ENCODE results near the gene SPTBN4.

SPTBN4 gene

DNA sequence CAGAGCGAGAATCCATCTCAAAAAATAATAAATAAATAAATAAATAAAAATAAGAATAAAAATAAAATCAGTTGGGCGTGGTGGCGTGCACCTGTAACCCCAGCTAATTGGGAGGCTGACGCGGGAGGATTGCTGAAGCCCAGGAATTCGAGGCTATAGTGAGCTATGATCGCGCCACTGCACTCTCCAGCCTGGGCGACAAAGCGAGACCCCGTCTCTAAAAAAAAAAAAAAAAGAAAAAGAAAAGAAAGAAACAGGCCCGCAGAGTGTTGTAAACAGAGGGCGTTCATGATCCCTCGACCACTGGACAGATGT is 46.4 kb upstream of the SPTBN4 start:
- TF ChIP-seq EP300 (IDR thresholded peaks at IDR 0.05; ENCODE audit: borderline replicate concordance) (no peak), YY1 (IDR thresholded peaks at IDR 0.05; ENCODE audit: low read depth) (no peak), CREB1 (IDR thresholded peaks at IDR 0.05; ENCODE audit: low read depth) (no peak), TCF12 (IDR thresholded peaks at IDR 0.05; ENCODE audit: low read depth) (no peak), RAD21 (IDR thresholded peaks at IDR 0.05; ENCODE audit: low read depth) (no peak), EGR1 (IDR thresholded peaks at IDR 0.05) (no peak), TEAD4 (IDR thresholded peaks at IDR 0.05) (no peak), FOXM1 (IDR thresholded peaks at IDR 0.05; ENCODE audit: borderline replicate concordance, low read depth) (no peak)
- TF ChIP-seq, protein P1, sequence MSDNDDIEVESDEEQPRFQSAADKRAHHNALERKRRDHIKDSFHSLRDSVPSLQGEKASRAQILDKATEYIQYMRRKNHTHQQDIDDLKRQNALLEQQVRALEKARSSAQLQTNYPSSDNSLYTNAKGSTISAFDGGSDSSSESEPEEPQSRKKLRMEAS (IDR thresholded peaks at IDR 0.05) = no peak
- TF ChIP-seq, protein P2, sequence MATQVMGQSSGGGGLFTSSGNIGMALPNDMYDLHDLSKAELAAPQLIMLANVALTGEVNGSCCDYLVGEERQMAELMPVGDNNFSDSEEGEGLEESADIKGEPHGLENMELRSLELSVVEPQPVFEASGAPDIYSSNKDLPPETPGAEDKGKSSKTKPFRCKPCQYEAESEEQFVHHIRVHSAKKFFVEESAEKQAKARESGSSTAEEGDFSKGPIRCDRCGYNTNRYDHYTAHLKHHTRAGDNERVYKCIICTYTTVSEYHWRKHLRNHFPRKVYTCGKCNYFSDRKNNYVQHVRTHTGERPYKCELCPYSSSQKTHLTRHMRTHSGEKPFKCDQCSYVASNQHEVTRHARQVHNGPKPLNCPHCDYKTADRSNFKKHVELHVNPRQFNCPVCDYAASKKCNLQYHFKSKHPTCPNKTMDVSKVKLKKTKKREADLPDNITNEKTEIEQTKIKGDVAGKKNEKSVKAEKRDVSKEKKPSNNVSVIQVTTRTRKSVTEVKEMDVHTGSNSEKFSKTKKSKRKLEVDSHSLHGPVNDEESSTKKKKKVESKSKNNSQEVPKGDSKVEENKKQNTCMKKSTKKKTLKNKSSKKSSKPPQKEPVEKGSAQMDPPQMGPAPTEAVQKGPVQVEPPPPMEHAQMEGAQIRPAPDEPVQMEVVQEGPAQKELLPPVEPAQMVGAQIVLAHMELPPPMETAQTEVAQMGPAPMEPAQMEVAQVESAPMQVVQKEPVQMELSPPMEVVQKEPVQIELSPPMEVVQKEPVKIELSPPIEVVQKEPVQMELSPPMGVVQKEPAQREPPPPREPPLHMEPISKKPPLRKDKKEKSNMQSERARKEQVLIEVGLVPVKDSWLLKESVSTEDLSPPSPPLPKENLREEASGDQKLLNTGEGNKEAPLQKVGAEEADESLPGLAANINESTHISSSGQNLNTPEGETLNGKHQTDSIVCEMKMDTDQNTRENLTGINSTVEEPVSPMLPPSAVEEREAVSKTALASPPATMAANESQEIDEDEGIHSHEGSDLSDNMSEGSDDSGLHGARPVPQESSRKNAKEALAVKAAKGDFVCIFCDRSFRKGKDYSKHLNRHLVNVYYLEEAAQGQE (IDR thresholded peaks at IDR 0.05; ENCODE audit: low read depth) = no peak

DNA sequence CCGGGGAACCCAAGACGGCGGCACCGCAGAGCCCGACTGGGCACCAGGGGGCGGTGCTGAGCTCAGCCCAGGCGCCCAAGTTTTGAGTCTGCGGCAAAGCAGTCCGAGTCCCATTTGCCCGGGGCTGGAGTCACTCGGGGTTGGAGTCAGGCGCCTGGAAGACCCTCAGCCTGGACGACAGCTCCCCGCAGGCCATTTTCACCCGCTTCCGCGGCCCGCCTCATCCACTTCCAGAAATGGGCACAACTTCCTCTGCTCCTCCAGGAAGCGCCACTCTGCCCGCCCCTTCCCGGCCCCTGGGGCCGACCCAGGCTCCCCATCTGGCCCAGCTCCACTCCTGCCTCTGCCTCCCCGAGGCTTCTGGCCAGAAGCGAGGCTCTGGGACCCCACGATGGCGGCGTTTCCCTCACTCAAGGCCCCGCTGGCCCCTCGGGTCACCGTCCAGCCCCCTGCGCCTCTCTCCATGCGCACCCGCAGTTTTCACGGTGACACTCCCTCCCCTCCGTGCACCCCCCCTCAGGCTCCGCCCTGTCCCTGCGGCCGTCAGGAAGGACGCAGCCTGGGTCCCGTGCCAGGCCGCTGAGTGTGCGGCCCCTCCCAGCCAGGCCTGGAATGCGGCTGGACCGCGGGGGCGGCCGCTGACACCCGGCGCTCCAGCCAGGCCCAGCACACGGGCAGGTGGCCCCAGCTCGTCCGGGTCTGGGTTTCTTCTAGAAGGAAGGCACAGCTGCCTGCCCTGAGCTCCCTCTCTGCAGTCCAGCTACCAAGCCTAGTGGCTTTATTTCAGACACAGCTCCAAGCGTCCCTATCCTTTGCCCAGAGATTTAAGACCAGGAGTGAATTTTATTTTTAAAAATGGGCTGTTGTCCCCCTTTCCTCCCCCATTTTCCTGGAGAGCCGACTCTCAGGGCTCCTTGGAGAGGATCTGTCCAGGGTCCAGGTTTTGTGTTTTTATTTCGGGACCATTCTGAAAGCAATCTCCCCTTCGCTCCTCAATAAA is 45.7 kb upstream of the SPTBN4 start:
- TF ChIP-seq TAF1 (IDR thresholded peaks at IDR 0.05; ENCODE audit: low read depth) (peak; percentile 69), EP300 (IDR thresholded peaks at IDR 0.05; ENCODE audit: borderline replicate concordance) (no peak; the same call in 1 of the 2 replicates), CEBPB (IDR thresholded peaks at IDR 0.05) (no peak), YY1 (IDR thresholded peaks at IDR 0.05; ENCODE audit: low read depth) (0 out of 2 replicates have a peak, but pooled peaks have one; percentile 21), RAD21 (IDR thresholded peaks at IDR 0.05; ENCODE audit: low read depth) (peak; percentile 35; the same call in 1 of the 2 replicates), FOXM1 (IDR thresholded peaks at IDR 0.05; ENCODE audit: borderline replicate concordance, low read depth) (peak; percentile 32; the same call in 1 of the 2 replicates), EGR1 (IDR thresholded peaks at IDR 0.05) (peak; percentile 98), ZBTB7A (IDR thresholded peaks at IDR 0.05; ENCODE audit: low read depth) (0 out of 2 replicates have a peak, but pooled peaks have one; percentile 31), TCF12 (IDR thresholded peaks at IDR 0.05; ENCODE audit: low read depth) (peak; percentile 81), CREB1 (IDR thresholded peaks at IDR 0.05; ENCODE audit: low read depth) (no peak), TEAD4 (IDR thresholded peaks at IDR 0.05) (peak; percentile 98), NFIC (IDR thresholded peaks at IDR 0.05) (peak; percentile 82)
- TF ChIP-seq, protein P1 (IDR thresholded peaks at IDR 0.05) = peak; percentile 85
- TF ChIP-seq, protein P2 (IDR thresholded peaks at IDR 0.05; ENCODE audit: low read depth) = peak; percentile 37; the same call in 1 of the 2 replicates
- TF ChIP-seq, protein P3, sequence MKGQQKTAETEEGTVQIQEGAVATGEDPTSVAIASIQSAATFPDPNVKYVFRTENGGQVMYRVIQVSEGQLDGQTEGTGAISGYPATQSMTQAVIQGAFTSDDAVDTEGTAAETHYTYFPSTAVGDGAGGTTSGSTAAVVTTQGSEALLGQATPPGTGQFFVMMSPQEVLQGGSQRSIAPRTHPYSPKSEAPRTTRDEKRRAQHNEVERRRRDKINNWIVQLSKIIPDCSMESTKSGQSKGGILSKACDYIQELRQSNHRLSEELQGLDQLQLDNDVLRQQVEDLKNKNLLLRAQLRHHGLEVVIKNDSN (IDR thresholded peaks at IDR 0.05) = peak; percentile 60

DNA sequence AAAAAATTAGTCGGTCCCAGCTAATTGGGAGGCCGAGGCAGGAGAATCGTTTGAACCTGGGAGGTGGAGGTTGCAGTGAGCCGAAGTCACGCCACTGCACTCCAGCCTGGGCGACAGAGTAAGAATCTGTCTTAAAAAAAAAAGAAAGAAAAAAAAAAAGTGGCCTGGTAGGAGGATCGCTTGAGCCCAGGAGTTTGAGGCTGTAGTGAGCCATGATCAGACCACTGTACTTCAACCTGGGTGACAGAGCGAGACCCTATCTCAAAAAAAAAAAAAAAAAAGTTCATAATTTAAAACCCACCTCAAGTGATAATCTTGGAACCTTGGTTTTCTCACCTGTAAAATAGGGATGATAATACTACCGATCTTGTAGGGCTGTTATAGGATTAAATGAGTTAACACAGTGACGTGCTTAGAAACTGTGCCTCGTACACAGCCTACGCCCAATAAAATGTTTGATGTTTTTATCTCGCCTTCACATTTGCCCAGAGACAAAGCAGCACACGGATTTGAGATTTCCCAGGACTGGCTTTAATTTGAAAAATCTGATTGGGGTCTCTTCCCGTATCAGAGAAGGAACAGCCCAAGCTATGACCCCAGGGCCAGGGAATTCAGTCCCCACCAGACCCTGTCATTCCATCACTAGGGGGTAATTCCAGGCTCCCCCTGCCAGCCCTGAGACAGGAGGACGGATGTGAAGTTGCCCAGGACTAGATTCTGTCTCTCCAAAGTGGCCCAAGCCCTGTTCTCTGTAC is 44.6 kb upstream of the SPTBN4 start:
- TF ChIP-seq EP300 (IDR thresholded peaks at IDR 0.05; ENCODE audit: borderline replicate concordance) (no peak), CREB1 (IDR thresholded peaks at IDR 0.05; ENCODE audit: low read depth) (no peak), CEBPB (IDR thresholded peaks at IDR 0.05) (no peak), ZBTB7A (IDR thresholded peaks at IDR 0.05; ENCODE audit: low read depth) (no peak), RAD21 (IDR thresholded peaks at IDR 0.05; ENCODE audit: low read depth) (no peak), NFIC (IDR thresholded peaks at IDR 0.05) (no peak), TEAD4 (IDR thresholded peaks at IDR 0.05) (no peak), TAF1 (IDR thresholded peaks at IDR 0.05; ENCODE audit: low read depth) (no peak), YY1 (IDR thresholded peaks at IDR 0.05; ENCODE audit: low read depth) (no peak)
- TF ChIP-seq, protein P1 (IDR thresholded peaks at IDR 0.05) = no peak
- TF ChIP-seq, protein P3 (IDR thresholded peaks at IDR 0.05) = no peak
- TF ChIP-seq, protein P2 (IDR thresholded peaks at IDR 0.05; ENCODE audit: low read depth) = no peak

All from Ishikawa (cell line).